WERI-Rb-1 (cell line): ENCODE results near the gene CD38.

Source experiments
- DNase-seq: peaks from one replicate; pipeline ENCODE4 v3.0.0-alpha.2; 2020
- H3K27ac ChIP-seq: fragments of 250-450 bp; sonication (Bioruptor Pico); 2 replicates; pipeline ENCODE4 v1.5.1; 2020; ENCODE audit warnings: mild to moderate bottlenecking, moderate library complexity
- H3K27me3 ChIP-seq: fragments of 250-450 bp; sonication (Bioruptor Pico); 2 replicates; pipeline ENCODE4 v1.5.1; 2021; ENCODE audit warnings: mild to moderate bottlenecking, low read depth, moderate library complexity; ENCODE audit not compliant: insufficient read depth, severe bottlenecking
- H3K36me3 ChIP-seq: fragments of 250-450 bp; sonication (Bioruptor Pico); 2 replicates; pipeline ENCODE4 v1.5.1; 2020; ENCODE audit warnings: mild to moderate bottlenecking, moderate library complexity
- H3K4me3 ChIP-seq: 2 replicates; pipeline ENCODE4 v1.5.1; 2011; ENCODE audit warnings: low read depth, mild to moderate bottlenecking, control low read depth, low read length
- H3K9me3 ChIP-seq: fragments of 250-450 bp; sonication (Bioruptor Pico); 2 replicates; pipeline ENCODE4 v1.5.1; 2021; ENCODE audit warnings: mild to moderate bottlenecking, moderate library complexity; ENCODE audit not compliant: severe bottlenecking
- TF ChIP-seq, protein P1 (sequence below): IDR thresholded peaks from 2 replicates; pipeline ENCODE4 v1.5.1; 2011; ENCODE audit warnings: low read depth, mild to moderate bottlenecking, control low read depth, inconsistent platforms, low read length

CD38 gene

DNA sequence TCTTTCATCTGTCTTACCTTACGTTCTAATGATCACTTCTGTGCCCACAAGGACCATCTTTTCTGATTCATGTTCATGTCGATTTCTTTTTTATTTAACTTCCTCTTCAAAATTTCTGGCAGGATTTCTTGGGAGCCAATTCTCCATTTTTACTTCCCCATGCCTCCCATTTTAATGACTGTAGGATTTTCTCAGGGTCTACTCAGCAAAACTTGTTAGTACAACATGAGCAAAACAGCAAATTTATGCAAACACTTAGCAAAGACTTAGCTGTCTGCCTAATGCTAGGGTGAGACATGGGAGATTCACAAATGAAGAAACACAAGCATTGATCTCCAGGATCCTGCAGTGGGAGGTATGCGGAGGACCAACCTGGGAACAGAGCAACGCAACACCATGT lies 5.5 kb downstream of the CD38 start:
- Histone ChIP-seq H3K9me3 (peaks cover 12% of the 10 kb centered on the region), H3K27me3 (no peaks in the 10 kb centered on the region), H3K36me3 (no peaks in the 10 kb centered on the region), H3K27ac (no peak overlapping the region), H3K4me3 (no peak overlapping the region)
- DNase-seq = no peak
- TF ChIP-seq, protein P1, sequence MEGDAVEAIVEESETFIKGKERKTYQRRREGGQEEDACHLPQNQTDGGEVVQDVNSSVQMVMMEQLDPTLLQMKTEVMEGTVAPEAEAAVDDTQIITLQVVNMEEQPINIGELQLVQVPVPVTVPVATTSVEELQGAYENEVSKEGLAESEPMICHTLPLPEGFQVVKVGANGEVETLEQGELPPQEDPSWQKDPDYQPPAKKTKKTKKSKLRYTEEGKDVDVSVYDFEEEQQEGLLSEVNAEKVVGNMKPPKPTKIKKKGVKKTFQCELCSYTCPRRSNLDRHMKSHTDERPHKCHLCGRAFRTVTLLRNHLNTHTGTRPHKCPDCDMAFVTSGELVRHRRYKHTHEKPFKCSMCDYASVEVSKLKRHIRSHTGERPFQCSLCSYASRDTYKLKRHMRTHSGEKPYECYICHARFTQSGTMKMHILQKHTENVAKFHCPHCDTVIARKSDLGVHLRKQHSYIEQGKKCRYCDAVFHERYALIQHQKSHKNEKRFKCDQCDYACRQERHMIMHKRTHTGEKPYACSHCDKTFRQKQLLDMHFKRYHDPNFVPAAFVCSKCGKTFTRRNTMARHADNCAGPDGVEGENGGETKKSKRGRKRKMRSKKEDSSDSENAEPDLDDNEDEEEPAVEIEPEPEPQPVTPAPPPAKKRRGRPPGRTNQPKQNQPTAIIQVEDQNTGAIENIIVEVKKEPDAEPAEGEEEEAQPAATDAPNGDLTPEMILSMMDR = no peak

DNA sequence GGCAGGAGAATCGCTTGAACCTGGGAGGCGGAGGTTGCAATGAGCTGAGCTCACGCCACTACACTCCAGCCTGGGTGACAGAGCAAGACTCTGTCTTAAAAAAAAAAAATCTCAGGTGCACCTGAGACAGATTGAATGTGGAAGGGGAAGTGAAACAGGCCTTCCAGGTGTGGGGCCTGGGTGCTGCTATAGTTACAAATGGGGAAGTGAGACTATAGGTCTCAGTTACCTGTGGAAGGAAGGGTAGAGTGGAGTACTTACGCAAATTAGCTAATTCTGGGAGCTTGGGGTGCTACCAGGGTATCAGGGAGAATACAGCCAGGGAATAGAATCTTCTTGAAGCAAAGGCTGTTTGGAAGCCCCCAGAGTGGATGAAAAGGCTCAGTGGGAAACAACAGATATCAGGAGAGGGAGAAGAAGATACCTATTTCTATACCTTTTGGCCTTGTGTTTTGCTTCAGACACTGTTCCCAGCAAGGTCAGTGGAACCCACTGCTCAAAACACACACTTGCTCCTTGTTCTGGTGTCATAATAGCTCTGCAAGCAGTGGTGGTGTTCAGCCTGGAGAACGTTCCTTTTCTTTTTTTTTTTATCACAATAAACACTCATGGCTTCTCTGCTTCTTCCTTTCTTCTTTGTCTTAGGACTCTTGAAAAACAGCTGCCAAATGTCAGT lies 7.0 kb downstream of the CD38 start:
- no peak overlapping the region for H3K4me3 ChIP-seq
- no peak overlapping the region for H3K27ac ChIP-seq
- H3K27me3 ChIP-seq = no peaks in the 10 kb centered on the region
- H3K36me3 ChIP-seq = no peaks in the 10 kb centered on the region
- H3K9me3 ChIP-seq = peaks cover 15% of the 10 kb centered on the region
- TF ChIP-seq, protein P1 = no peak
- DNase-seq = no peak

DNA sequence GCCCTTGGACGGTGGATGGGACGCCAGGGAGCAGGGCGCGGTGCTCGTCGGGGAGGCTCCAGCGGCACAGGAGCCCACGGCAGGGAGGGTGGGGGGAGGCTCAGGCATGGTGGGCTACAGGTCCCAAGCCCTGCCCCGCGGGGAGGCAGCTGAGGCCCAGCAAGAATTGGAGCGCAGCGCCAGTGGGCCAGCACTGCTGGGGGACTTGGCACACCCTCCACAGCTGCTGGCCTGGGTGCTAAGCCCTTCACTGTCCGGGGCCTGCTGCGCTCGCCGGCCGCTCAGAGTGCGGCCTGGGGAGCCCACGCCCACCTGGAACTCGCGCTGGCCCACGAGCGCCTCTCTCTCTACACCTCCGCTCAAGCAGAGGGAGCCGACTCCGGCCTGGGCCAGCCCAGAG lies 8.6 kb downstream of the CD38 start:
- H3K36me3 ChIP-seq = no peaks in the 10 kb centered on the region
- TF ChIP-seq, protein P1 = no peak
- no peaks in the 10 kb centered on the region for H3K27me3 ChIP-seq
- DNase-seq = no peak
- H3K9me3 ChIP-seq = peaks cover 15% of the 10 kb centered on the region
- no peak overlapping the region for H3K27ac ChIP-seq
- H3K4me3 ChIP-seq = no peak overlapping the region

DNA sequence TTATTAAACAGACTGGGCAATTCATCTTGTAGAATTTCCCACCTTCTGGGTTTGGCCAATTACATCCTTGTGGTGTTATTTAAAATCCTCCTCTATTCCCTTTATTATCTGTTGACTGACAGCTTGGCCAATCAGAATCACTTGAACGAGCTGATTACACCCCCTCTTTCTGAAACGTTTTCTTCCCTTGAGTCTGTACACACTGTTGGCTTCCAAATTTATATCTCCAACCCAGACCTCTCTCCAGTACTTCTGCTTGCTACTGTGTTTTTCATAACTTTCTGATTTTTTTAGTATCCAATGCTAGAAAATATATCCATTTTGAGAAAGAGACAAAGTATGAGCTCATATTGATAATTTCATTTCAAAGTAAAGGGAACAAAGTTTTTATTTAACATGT lies 14.8 kb downstream of the CD38 start:
- TF ChIP-seq, protein P1 = no peak
- H3K4me3 ChIP-seq = no peak overlapping the region
- peaks cover 4% of the 10 kb centered on the region for H3K9me3 ChIP-seq
- H3K27ac ChIP-seq = peak overlapping the region; percentile 64
- no peaks in the 10 kb centered on the region for H3K27me3 ChIP-seq
- DNase-seq = no peak
- H3K36me3 ChIP-seq = no peaks in the 10 kb centered on the region

DNA sequence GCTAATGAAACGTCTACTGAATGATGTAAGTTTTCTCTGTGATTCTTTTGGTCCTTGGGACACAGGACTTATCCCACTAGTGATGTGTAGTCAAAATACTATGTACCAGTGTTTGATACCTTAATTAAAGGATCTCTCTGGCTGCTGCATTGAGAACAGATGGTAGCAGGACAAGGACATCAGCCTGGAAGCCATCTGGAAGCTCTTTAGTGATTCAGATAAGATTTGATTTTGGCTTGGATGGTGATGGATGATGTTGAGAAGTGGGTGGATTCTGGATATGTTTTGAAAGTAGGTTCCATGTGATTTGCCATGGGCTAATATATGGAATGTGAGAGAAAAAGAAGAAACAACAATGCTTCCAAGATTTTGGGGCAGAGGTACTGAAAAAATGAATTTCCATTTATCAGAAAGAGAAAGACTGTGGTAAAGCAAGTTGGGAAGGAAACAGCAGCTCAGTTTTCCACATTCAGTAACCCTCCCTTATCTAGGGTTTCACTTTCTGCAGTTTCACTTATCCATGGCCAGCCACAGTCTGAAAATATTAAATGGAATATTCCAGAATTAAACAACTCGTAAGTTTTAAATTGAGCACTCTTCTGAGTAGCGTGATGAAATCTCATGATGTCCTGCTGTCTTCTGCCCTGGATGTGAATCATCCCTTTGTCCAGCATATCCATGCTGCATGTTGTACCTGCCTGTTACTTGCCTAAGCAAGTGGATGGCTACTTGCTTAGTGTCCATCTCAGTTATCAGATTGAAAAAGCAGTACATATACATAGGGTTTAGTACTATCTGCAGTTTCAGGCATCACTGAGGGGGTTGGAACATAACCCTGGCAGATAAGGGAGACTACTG lies 15.6 kb downstream of the CD38 start:
- H3K27ac ChIP-seq = peak overlapping the region; percentile 64
- peak; percentile 52 for DNase-seq
- H3K4me3 ChIP-seq = no peak overlapping the region
- H3K9me3 ChIP-seq = peaks cover 3% of the 10 kb centered on the region
- no peaks in the 10 kb centered on the region for H3K36me3 ChIP-seq
- TF ChIP-seq, protein P1 = no peak
- no peaks in the 10 kb centered on the region for H3K27me3 ChIP-seq
